Upper lobe of left lung (tissue), 4 donors: ENCODE results near the gene FAM200A.

Source experiments
- POLR2A ChIP-seq, 4 donors: fragments of 450-650 bp; IDR thresholded peaks; one replicate each; pipeline ENCODE4 v1.5.1; 2016 to 2017; ENCODE audit warnings: antibody characterized with exemption in 4 of 4, mild to moderate bottlenecking in 2 of 4
- POLR2AphosphoS5 ChIP-seq, 2 donors: sonication (generic); formaldehyde crosslinking; IDR thresholded peaks; one replicate each; pipeline ENCODE4 v1.5.1; 2017; ENCODE audit warnings: antibody characterized with exemption in 2 of 2
- TF ChIP-seq, protein P1 (sequence below), 6 experiments: fragments of 450-650 bp in 4 of 6; fragments of 200-600 bp in 2 of 6; sonication (generic) in 2 of 6; IDR thresholded peaks; one replicate each; pipeline ENCODE4 v1.5.1; 2016 to 2019; ENCODE audit warnings: antibody characterized with exemption in 6 of 6

GRCh38 chr7:99505324-99505662, 46.6 kb downstream of the FAM200A start:
- TF ChIP-seq, protein P1, sequence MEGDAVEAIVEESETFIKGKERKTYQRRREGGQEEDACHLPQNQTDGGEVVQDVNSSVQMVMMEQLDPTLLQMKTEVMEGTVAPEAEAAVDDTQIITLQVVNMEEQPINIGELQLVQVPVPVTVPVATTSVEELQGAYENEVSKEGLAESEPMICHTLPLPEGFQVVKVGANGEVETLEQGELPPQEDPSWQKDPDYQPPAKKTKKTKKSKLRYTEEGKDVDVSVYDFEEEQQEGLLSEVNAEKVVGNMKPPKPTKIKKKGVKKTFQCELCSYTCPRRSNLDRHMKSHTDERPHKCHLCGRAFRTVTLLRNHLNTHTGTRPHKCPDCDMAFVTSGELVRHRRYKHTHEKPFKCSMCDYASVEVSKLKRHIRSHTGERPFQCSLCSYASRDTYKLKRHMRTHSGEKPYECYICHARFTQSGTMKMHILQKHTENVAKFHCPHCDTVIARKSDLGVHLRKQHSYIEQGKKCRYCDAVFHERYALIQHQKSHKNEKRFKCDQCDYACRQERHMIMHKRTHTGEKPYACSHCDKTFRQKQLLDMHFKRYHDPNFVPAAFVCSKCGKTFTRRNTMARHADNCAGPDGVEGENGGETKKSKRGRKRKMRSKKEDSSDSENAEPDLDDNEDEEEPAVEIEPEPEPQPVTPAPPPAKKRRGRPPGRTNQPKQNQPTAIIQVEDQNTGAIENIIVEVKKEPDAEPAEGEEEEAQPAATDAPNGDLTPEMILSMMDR (IDR thresholded peaks at IDR 0.05) = no peak
- peak in 1 of 4 donors; percentile 34 for TF ChIP-seq POLR2A (IDR thresholded peaks at IDR 0.05)
- no peak for TF ChIP-seq POLR2AphosphoS5 (IDR thresholded peaks at IDR 0.05)
